Stomach (tissue), 9 donors: ENCODE data around the gene SLC6A12. TPM values are rescaled to one million over a fixed set of nuclear protein-coding genes. Genes with fewer than 3 reads are reported as not detected.

Source experiments
- DNase-seq, 2 donors: peaks; one replicate each; pipeline versions ENCODE4 v3.0.0 to v3.0.0-alpha.2; 2013 to 2019
- H3K27ac ChIP-seq, 5 donors: fragments of 200-600 bp in 4 of 5; sonication (generic) in 4 of 5; one replicate each; pipeline ENCODE4 v1.5.1; 2013 to 2019; ENCODE audit warnings: mild to moderate bottlenecking in 1 of 5, moderate library complexity in 1 of 5
- H3K27me3 ChIP-seq, 3 donors: fragments of 200-600 bp; sonication (generic); one replicate each; pipeline ENCODE4 v1.5.1; 2017 to 2019; ENCODE audit warnings: mixed run types in 1 of 3
- H3K36me3 ChIP-seq, 4 donors: fragments of 200-600 bp; sonication (generic); 1 replicate in 3 of 4; 2 replicates in 1 of 4; pipeline ENCODE4 v1.5.1; 2016 to 2019
- H3K4me1 ChIP-seq, 4 donors: fragments of 200-600 bp; sonication (generic); one replicate each; pipeline ENCODE4 v1.5.1; 2016 to 2019
- H3K4me3 ChIP-seq, 4 donors: fragments of 200-600 bp; sonication (generic) in 3 of 4; one replicate each; pipeline ENCODE4 v1.5.1; 2016 to 2019; ENCODE audit warnings: mild to moderate bottlenecking in 1 of 4
- H3K9me3 ChIP-seq, 4 donors: fragments of 200-600 bp; sonication (generic); one replicate each; pipeline ENCODE4 v1.5.1; 2016 to 2019
- CTCF ChIP-seq, 7 experiments: fragments of 450-650 bp in 4 of 7; fragments of 200-600 bp in 3 of 7; sonication (generic) in 3 of 7; IDR thresholded peaks; one replicate each; pipeline ENCODE4 v1.5.1; 2016 to 2019; ENCODE audit warnings: antibody characterized with exemption in 7 of 7, control low read depth in 2 of 7, mild to moderate bottlenecking in 1 of 7
- EP300 ChIP-seq: sonication (generic); formaldehyde crosslinking; IDR thresholded peaks from one replicate; pipeline ENCODE4 v1.6.1; 2017; ENCODE audit warnings: antibody characterized with exemption
- POLR2A ChIP-seq, 4 donors: fragments of 450-650 bp; IDR thresholded peaks; one replicate each; pipeline ENCODE4 v1.6.1; 2016; ENCODE audit warnings: antibody characterized with exemption in 4 of 4, control low read depth in 2 of 4, mild to moderate bottlenecking in 1 of 4, moderate library complexity in 1 of 4
- POLR2AphosphoS5 ChIP-seq, 3 donors: sonication (generic); formaldehyde crosslinking; IDR thresholded peaks; one replicate each; pipeline ENCODE4 v1.6.1; 2016; ENCODE audit warnings: antibody characterized with exemption in 3 of 3
- WGBS, 5 donors: extraction: QIAGEN DNeasy Blood & Tissue Kit in 3 of 5; methylation state at CpG; one replicate each; pipeline versions ENCODE4 v1.1.5 to v1.1.7; 2013 to 2018; 5-methylcytosine and 5-hydroxymethylcytosine counted together
- intact Hi-C: fragments of 100-400 bp; cut with DNase I; formaldehyde crosslinking; loops from one replicate; pipeline ENCODE4 v1.15.1; 2023; ENCODE audit warnings: low total_unique reads
- polyA plus RNA-seq, 3 donors: library from polyadenylated mRNA; stranded (reverse); fragments of 200-250 nt; gene quantifications; one replicate each; pipeline ENCODE4 v1.2.3, GENCODE V29; 2013
- total RNA-seq, 5 donors: library from RNA; depleted of rRNA; stranded (reverse); fragments of >200 nt; gene quantifications; one replicate each; pipeline versions ENCODE4 v1.1.0 to v1.2.3, GENCODE V29; 2014 to 2016
- donor health status: healthy with polysubstance abuse.
- donor health status: Bipolar disorder and iron deficiency.
- donor health status: healthy.

The SLC6A12 gene
- total and polyA plus RNA-seq, 8 donors, result 0.05 to 1.7 (median 0.19) TPM; not detected in 5

GRCh38 chr12:170371-171225 lies 43.4 kb downstream of the SLC6A12 start:
- TF ChIP-seq EP300 (no peak), POLR2A (IDR thresholded peaks at IDR 0.05) (no peak), POLR2AphosphoS5 (IDR thresholded peaks at IDR 0.05) (no peak), CTCF (IDR thresholded peaks at IDR 0.05) (no peak)
- H3K27me3 ChIP-seq, result peaks cover 2 to 57% (median 22%) of the 10 kb centered on the region in 3 donors

GRCh38 chr12:169528-170370 lies 44.2 kb downstream of the SLC6A12 start:
- 83 to 88% (median 87%) methylated on average over 16 to 17 of the region's 17 CpGs for WGBS, 5 donors
- Histone ChIP-seq H3K27me3 (peaks cover 2 to 57% (median 22%) of the 10 kb centered on the region in 3 donors), H3K27ac (no peak overlapping the region), H3K4me3 (no peak overlapping the region), H3K9me3 (no peaks in the 10 kb centered on the region), H3K4me1 (peaks cover 0 to 16% (median 8%) of the 10 kb centered on the region in 4 donors), H3K36me3 (no peaks in the 10 kb centered on the region)
- TF ChIP-seq EP300 (no peak), POLR2AphosphoS5 (IDR thresholded peaks at IDR 0.05) (no peak), POLR2A (IDR thresholded peaks at IDR 0.05) (no peak), CTCF (IDR thresholded peaks at IDR 0.05) (no peak)
- DNase-seq, result no peak
- intact Hi-C loops, result no loop called here

More at GRCh38 chr12:170371-171225, 43.4 kb downstream of the SLC6A12 start:
- no peaks in the 10 kb centered on the region for H3K9me3 ChIP-seq
- intact Hi-C loops, result no loop called here
- H3K4me3 ChIP-seq, result no peak overlapping the region
- peaks cover 0 to 16% (median 8%) of the 10 kb centered on the region in 4 donors for H3K4me1 ChIP-seq
- WGBS, 5 donors, result 82 to 92% (median 87%) methylated on average over 24 to 29 of the region's 29 CpGs
- no peak for DNase-seq
- no peaks in the 10 kb centered on the region for H3K36me3 ChIP-seq
- no peak overlapping the region for H3K27ac ChIP-seq

GRCh38 chr12:168763-169525 lies 45.0 kb downstream of the SLC6A12 start:
- intact Hi-C loops, result no loop called here
- Histone ChIP-seq H3K27me3 (peaks cover 2 to 54% (median 16%) of the 10 kb centered on the region in 3 donors), H3K36me3 (no peaks in the 10 kb centered on the region), H3K4me3 (no peak overlapping the region), H3K9me3 (no peaks in the 10 kb centered on the region), H3K27ac (no peak overlapping the region), H3K4me1 (peaks cover 0 to 16% (median 8%) of the 10 kb centered on the region in 4 donors)
- 57 to 63% (median 62%) methylated on average over 14 to 22 of the region's 22 CpGs for WGBS, 5 donors
- no peak for DNase-seq
- TF ChIP-seq EP300, result no peak
- no peak for TF ChIP-seq POLR2AphosphoS5 (IDR thresholded peaks at IDR 0.05)
- TF ChIP-seq POLR2A (IDR thresholded peaks at IDR 0.05), result no peak
- no peak for TF ChIP-seq CTCF (IDR thresholded peaks at IDR 0.05)
